NCI-H146 treated with DMSO at 0.1 percent for 48 hours (cell line): ENCODE results near the gene TSEN15.
"Not testable (repeated sequence)": the region's sequence is repeated elsewhere in the genome, so short reads cannot be mapped to it uniquely, and the experiment has no call there.

Source experiments
- DNase-seq: peaks from one replicate; lab custom pipeline; 2025; ENCODE audit not compliant: unreplicated experiment; lab: John Stamatoyannopoulos, UW

TSEN15 gene

GRCh38 chr1:184096005-184096404 lies 44.5 kb downstream of the TSEN15 start:
- no peak for DNase-seq

GRCh38 chr1:184096580-184096979 lies 45.0 kb downstream of the TSEN15 start:
- DNase-seq = not testable (repeated sequence)

- DNase-seq = no peak
These were observed 49.6 kb downstream of the TSEN15 start for GRCh38 chr1:184101141-184101540.

GRCh38 chr1:184101571-184101970 lies 50.0 kb downstream of the TSEN15 start:
- DNase-seq = no peak

- no peak for DNase-seq
These were observed 59.0 kb downstream of the TSEN15 start for GRCh38 chr1:184110272-184111204.

- no peak for DNase-seq
These were observed 60.8 kb downstream of the TSEN15 start for GRCh38 chr1:184112176-184112948.

- no peak for DNase-seq
These were observed 61.7 kb downstream of the TSEN15 start for GRCh38 chr1:184113251-184113650.

- DNase-seq = no peak
These were observed 63.4 kb downstream of the TSEN15 start for GRCh38 chr1:184114818-184115398.

- no peak for DNase-seq
These were observed 64.8 kb downstream of the TSEN15 start for GRCh38 chr1:184116287-184116686.

GRCh38 chr1:184118046-184118445 lies 66.5 kb downstream of the TSEN15 start:
- DNase-seq = no peak
